DMS79 (cell line): ENCODE results near the gene MGAT5.

Experiments
- DNase-seq: peaks from one replicate; lab custom pipeline; 2025; lab: John Stamatoyannopoulos, UW

MGAT5 gene

DNA sequence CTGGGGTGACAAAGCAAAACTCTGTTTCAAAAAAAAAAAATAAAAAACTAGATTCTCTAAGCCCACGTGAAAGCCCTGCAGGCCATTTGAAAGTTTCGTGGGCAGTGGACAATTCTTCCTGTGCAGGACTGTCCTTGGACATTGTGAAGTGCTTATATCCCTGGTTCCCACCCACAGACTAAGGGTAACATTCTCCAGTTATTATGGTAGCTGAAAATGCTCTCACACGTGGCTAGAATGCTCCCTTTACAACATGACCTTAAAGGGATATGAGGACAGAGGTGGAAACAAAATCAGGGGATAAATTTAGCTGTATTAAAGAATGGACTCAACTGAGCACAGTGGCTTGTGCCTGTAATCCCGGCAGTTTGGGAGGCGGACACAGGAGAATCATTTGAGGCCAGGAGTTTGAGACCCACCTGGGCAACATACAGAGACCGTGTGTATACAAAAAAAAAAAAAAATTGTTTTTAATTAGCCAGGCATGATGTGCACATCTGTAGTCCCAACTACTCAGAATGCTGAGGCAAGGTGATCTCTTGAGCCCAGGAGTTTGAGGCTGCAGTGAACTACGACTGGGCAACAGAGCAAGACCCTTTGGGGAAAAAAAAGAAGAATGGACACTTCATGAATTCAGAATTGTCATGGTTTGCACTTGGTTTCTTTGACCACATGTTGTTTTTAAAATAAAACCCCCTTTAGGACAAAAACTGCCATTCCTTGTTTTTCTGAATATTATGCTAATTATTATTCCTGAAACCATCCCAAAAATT lies 167.9 kb downstream of the MGAT5 start:
- no peak for DNase-seq

DNA sequence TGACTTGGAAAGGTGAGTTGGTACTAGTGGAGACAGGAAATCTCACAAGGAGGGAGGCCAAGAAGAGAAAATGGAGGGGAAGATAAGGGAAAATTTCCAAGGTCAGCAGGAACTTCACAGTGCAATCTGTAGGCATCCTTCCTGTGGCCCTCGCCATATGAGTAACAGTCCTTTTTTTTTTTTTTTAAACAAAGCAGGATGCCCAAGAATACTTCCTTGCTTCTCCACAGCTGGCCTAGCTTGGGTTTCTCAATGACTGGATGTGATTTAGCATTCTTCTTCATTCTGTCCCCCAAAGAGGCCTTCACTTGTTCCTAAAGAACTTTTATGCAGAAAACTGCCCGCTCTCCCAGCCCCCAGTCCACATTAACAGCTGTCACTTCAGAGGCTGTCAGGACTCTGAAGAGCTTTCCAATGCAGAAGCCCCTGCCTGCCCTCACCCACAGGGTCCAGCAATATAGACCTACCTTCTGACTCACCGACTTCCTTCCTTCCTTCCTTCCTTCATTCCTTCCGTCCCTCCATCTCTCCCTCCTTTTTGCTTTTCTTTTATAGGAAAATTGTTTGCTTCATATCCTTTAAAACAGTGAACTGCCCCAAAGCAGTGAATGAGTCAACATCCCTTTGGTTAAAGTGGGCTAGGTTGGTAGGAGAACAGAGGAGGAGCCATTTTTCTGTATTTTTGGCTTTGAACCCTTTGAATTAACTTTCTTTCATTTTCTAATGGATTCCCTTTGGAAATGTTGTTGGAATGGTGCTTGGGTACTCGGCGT lies 172.0 kb downstream of the MGAT5 start:
- DNase-seq, result no peak

DNA sequence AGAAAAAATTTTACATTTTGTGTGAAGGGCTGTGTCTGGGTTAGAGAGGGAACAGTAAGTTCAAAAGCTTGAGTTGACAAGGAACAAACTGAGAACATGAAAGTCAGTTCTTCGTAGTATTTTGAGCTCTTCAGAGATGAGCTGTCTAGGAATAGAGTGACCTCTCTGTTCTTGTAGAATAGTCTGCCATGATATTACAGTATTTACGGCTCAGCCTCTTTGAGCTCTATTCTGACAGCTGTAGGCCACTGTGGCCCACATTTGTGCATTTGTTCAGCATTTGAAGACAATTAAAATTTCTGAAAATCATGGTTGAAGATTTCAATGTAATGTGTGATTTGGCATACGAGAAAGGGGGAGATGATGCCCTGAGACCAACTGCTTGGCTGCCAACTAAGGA lies 172.8 kb downstream of the MGAT5 start:
- no peak for DNase-seq

DNA sequence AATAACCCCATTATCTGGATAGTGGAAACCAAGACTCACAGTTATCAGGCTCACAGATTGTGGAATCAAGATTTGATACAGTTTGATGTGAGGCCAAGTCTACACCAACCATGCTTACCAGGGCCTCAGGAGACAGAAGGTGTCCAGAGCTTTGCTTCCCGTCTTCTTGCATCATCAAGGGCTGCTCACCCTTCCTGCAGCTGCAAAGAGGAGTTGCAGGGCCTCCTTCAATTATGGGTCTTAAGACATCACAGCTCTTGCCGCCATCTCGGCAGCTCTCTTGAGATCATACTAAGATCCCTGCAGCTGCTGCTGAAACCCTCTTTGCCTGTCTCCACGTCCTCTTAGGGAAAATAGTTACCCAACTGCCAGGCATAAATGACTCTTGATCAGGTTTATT lies 176.0 kb downstream of the MGAT5 start:
- peak; percentile 65 for DNase-seq

DNA sequence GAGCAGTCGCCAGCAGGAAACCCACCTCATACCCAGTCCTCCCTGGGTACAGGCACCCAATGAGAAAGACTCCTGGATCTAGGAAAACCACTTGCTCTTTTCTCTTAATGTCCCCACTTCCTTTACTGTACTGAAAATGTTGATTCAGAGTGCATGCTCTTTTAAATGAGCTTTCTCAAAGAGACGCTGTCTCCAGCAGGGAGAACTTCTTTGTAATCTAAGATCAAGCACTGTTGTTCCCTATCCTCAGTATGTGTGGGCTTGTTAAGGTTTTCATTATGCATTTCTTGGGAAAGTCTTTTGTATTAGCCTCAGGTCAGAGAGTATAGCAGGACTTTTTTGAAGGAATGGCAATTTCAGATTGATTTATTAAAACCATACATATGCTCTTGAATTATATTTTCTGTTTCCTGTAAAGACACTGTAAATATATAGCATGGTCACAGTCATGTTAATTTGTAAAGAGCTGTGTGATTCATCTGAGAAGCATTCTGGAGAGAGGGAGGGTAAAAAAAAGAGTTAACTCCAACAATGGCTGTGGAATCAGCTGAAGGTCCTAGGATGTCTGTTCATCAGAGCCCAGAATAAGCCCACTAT lies 178.1 kb downstream of the MGAT5 start:
- no peak for DNase-seq

DNA sequence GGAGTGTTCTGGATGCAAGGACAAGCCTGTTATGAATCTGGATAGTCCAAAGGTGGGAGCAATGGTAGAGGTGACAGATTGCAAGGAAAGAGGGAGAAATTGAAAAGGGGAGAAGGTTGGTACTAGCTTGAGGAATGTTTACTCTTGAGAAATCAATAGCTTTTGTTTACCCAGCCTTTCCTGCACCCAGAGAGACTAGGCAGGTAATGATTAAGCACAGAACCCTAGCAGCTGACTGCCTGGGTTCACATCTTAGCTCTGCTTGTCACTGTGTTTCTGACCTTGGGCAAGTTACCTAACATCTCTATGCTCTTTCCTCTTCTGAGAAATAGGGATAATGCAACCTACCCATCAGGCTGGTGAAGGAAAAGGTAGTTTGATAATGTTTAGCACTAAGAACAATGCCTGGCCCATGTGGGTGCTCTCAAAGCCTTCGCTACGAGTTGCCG lies 178.6 kb downstream of the MGAT5 start:
- DNase-seq, result no peak

DNA sequence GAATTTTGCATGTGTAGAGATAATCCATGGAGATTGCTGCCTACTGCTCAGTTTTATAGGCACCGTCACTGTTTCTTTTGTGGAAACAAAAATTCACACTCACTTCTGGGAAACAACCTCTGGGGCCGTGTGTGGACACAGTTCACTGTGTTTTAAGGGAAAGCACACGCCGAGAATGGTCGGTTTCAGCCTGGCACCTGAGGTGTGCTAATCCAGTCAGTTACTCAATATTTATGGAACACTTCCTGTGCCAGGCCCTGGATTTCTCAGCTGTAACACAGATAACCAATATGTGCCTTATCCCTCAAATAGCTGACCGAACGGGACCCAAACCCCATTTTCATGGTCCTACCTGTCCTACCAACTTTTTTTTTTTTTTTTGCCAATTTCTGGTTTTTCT lies 179.6 kb downstream of the MGAT5 start:
- DNase-seq, result no peak

DNA sequence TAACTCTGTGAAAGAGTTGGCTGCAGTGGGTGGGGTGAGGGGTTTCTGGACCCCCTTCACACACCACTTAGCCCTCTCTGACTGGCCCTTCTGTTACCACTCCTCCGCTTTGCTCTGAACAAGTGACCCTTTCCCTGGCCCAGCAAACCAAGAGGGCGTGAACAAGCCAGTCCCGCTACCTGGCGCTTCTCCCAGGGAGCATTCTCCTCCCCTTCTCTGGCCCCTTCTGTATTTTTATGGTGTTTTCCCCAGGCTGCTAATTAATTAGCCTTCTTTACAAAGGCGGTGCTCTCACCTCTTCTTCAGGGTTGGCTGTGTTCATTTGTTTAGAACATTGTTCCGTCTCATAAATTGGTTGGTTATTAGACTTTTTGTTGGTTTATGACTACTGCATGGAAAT lies 180.1 kb downstream of the MGAT5 start:
- DNase-seq, result no peak

DNA sequence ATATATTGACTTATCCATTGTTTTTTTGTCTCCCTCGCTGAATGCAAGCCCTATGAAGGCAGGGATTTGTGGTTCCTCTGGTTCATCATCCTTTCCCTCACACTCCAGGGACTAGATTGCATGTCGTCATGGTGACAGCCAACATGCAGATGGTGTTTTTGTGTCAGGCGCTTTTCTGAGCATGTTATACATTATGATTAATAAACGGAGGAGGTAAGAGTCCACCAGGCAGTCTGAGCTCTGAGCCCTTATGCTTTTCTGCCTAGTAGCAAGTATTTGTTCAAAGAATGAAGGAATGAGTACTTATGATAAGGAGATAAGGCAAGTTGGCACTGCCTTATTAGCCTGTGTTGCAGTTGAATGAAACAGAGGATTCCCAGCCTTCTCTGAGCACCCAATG lies 181.6 kb downstream of the MGAT5 start:
- DNase-seq, result no peak

DNA sequence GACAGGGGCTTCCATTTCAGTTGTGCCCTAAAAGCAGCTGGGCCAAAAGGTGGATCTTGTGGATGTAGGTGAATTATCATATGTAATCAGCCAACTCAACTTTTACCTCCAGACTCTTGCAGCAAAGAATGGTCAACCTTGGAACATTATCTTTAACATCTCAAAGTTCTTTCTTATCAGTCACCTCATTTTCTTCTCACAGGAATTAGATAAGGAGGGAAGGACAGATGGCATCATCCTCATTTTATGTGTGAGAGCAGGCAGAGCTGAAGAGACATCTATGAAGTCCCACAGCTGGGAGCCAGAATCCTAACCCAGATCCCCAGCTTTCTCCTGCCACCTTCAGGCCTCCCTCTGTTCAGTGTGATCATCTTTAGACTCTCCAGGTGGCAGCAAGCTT lies 182.1 kb downstream of the MGAT5 start:
- DNase-seq, result no peak

DNA sequence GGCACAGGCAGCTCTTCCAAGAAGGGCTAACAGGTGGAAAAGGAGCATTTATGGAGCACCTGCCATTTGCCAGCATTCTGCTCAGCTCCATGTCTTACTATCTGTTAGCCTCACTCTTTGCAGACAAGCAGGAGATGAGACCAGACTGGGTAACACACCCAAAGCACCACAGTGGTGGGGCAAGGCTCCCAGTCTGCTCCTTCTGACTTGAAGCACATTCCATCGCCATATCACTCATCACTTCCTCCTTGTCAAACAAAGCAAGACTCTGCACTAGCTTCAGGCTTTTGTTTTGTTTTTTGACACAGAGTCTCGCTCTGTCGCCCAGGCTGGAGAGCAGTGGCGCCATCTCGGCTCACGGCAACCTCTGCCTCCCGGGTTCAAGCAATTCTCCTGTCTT lies 182.8 kb downstream of the MGAT5 start:
- no peak for DNase-seq

DNA sequence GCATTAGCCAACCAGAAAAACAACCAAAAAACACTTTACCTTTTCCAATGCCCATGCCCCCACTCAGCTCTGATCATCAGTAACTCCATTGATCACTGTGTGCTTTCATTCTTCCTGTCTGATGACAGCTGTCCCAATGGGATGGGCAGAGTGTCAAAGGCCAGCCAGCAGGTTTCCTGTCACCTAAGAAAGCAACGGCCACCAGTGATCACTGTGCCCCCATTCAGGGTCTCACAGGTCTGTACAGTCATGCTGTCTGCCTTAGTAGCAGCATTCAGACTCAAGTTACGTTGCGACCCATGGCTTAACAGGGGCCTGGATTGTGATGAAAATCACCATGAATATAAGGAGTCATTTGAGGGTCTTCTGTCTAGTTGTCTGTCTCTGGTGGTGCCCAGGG lies 184.5 kb downstream of the MGAT5 start:
- no peak for DNase-seq

DNA sequence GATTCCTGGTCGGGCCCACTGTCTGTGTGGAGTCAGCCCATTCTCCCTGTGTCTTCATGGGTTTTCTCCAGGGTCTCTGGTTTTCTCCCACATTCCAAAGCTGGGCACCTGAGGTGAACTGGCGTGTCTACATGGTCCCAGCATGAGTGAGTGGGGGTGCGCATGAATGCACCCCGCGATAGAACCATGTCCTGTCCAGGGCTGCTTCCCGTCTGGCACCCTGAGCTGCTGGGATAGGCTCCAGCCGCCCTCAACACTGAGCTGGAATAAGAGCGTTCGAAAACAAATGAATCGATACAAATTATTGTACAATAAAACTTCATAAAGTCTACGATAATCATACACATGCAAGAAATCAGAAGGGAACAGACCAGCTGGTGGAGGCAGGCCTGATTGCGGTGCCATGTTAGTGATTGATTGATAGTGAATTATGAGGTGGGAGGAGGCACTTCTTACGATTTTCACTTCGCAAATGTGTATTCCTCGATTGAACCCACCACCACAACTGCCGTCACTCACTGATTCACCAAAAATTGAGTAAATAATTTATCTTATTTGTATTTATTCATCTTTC lies 186.6 kb downstream of the MGAT5 start:
- no peak for DNase-seq

DNA sequence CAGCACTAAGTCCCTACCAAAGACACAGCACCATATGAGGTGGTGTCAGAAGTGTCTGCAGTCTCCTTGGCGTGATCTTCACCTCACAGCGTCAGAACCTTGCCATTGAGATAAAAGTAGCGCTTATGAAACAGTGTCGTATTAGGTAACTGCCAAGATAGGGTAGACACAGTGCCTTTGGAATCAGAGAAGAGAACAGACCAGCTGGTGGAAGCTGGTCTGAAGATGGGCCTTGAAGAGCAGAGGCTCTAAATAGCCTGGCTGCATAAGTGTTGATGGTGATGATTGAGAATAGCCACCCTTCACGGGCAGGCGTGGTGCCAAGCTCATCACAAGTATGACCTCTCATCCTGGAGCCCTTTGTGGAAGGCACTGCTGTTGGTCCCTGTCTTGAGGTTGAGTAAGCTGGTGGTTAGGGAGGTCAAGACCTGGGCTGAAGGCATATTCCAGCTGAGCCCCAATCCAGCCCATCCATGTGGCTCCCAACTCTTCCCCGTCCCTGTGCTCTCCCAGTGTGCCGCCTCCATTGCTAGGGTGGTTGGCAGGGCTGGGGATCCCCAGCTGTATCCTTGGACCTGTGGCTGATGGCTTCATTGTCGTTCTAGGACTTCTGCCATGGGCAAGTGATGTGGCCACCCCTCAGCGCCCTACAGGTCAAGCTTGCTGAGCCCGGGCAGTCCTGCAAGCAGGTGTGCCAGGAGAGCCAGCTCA lies 187.4 kb downstream of the MGAT5 start:
- DNase-seq, result no peak

DNA sequence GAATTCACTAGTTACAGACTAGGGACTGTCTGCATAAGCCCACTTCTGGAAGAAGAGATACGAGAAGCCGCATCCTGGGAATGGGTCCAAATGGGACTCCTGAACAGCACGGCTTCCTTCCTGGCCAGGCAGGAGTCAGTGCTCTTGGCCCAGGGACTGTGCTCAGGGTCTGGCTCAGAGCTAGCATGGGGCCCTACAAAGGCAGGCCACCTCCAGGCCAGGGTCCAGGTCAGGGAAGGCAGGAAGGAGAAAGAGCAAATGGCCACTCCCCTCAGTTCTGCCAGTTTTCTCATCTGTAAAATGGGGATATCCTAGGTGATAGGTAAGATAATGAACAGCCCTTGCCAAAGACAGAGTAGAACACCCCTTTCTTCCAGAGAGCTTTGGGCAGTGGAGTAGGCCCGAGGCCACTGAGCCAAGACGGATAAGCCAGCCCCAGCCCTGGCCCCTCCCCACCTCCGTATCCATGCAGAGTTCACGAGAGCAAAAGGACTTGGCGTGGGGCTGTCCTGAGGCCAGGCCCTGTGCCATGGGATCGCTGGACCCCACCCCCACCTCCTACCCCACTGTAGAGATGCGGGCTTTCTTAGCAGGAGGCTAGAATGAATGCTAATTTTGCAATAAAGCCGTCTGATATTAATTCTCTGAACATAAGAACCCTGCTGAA lies 190.1 kb downstream of the MGAT5 start:
- DNase-seq, result no peak

DNA sequence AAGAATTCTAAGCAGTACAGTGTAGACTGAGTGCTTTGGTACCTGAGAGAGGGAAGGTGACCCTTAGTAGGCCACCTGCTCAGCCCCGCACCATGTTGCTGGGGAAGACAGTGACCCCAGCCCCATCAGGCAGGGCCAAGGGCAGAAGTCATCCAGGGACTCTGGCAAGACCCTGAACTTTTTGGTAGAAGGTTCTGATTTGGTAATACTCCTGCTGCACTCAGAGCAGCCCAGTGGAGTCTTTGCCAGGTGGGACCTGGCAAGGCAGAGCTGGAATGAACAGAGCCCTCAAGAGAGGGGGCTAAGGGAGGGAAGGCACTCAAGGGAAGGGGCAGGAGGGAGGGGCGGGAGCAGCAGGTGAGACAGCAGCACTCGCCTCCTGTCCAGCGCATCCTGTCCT lies 191.2 kb downstream of the MGAT5 start:
- DNase-seq, result no peak

DNA sequence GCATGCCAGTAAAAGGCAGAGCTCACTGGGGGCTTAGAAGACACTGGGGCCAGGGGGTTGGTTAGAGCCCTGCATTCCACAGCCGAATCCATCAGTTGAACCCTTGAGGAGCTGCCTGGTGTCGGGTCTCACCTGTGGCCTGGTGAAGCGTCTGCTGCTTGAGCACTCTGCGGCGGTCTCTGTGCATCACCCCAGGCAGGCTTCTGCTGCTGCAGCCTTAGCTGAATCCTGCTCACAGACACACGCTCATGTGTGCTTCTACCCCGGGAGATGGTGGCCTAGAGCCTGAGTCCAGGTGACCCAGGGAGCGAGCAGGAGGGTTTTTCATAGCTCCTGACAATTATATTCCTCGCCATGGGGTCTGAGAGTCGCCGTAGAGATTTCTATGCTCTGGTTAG lies 192.1 kb downstream of the MGAT5 start:
- no peak for DNase-seq

DNA sequence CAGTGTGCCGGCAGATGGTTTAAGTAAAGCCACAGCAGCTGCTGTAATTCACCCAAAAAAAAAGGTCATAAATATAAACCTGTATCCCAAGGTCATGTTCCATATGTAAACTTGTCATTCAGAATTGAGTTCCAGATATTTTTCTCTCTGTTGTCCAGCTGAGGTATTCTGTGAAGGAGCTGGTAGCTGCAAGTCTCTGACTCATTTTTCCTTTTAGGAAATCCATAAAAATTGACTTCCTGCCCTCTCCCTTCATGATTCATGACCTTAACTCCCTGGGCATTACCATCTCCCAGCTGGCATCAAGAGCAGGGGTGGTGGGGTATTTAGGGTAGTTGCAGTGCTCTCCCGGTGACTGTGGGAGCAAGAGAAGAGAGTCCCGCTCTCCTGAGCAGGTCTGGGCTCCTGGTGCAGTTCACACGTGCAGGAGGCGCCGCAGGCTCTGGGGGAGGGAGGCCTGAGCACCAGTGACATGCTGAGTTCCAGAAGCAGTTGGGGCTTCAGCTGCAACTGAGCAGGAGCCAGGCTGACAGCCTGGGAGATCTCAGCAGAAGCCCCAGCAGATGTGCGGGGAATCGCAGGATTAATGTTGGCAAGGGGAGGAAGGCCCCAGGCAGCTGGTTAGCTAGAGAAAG lies 192.6 kb downstream of the MGAT5 start:
- DNase-seq, result no peak

DNA sequence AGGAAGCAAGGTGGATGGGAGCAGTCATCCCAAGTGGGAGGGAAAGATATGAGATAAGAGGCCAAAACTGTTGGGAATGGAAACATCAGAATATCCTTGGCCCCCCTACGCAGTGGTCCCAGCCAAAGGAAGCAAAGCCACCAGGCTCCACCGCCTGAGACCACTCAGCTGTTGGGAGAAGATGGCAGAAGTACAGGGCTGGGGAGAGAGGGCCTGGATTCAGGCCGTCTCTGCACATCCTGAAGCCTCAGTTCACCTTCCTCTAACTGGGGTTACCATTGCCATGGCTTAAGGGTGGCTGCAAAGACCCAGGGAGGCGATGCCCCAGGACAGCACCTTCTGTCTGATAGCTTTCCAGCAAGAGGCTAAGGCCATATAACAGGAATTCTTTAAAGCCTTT lies 193.8 kb downstream of the MGAT5 start:
- no peak for DNase-seq

DNA sequence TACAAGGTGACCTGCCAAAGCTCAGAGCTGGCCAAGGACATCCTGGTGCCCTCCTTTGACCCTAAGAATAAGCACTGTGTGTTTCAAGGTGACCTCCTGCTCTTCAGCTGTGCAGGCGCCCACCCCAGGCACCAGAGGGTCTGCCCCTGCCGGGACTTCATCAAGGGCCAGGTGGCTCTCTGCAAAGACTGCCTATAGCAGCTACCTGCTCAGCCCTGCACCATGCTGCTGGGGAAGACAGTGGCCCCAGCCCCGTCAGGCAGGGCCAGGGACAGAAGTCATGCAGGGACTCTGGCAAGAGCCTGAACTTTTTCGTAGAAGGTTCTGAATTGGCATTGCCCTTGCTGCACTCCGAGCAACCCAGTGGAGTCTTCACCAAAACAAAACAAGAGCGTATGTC lies 194.8 kb downstream of the MGAT5 start:
- no peak for DNase-seq

DNA sequence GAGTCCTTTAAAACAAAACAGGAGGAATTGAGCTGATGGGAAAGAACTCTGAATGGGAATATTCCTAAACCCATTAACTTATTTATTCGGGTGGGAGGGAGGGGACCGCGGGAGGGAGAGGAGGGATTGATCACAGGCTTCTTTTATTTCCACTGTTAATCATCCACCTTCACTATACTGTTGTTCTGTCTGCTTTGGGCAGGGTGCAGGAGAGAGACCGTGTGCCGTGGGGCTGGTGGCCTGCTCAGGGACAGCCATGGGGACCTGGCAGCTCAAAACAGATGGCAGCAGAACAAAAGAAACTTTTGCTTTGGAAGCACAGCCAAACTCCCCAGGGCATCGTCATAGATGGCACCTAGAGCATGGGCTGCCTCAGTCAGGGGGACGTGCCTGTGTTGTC lies 195.3 kb downstream of the MGAT5 start:
- no peak for DNase-seq
